HG02588 (cell line): ENCODE results near the gene EIF5A.

ENCODE experiments used
- ATAC-seq: cut with Tn5 transposase; IDR thresholded peaks from one replicate; pipeline ENCODE4 v1.9.1; 2021; ENCODE audit warnings: mild to moderate bottlenecking, moderate library complexity; ENCODE audit not compliant: unreplicated experiment

EIF5A gene

GRCh38 chr17:7352910-7353635 lies 45.6 kb downstream of the EIF5A start:
- ATAC-seq, result no peak

- ATAC-seq, result no peak
Measured at GRCh38 chr17:7354262-7354843, 46.9 kb downstream of the EIF5A start.

GRCh38 chr17:7355053-7355452 lies 47.6 kb downstream of the EIF5A start, which contains the start of gene TMEM95:
TMEM95 (plus strand) TSS chr17:7355156; CDS start chr17:7355205, 49 bp downstream.
- ATAC-seq, result no peak

GRCh38 chr17:7355573-7355972 lies 48.1 kb downstream of the EIF5A start:
- ATAC-seq, result no peak

- no peak for ATAC-seq
Measured at GRCh38 chr17:7356072-7356549, 48.7 kb downstream of the EIF5A start.

GRCh38 chr17:7356756-7357155 lies 49.3 kb downstream of the EIF5A start:
- no peak for ATAC-seq

- ATAC-seq, result no peak
Measured at GRCh38 chr17:7357381-7357780, 50.0 kb downstream of the EIF5A start.

- no peak for ATAC-seq
Measured at GRCh38 chr17:7361906-7362305, 54.5 kb downstream of the EIF5A start.
